MM.1S (cell line): ENCODE results near the gene CAMP.

Source experiments
- DNase-seq: peaks from one replicate; pipeline ENCODE4 v3.0.0-alpha.2; 2015
- H2AFZ ChIP-seq: fragments of 300-600 bp; sonication (generic); 2 replicates; pipeline ENCODE4 v1.6.0; 2016; ENCODE audit warnings: antibody characterized with exemption, low read length
- H3F3A ChIP-seq: fragments of 300-600 bp; sonication (generic); 2 replicates; pipeline ENCODE4 v1.6.1; 2016; ENCODE audit warnings: mild to moderate bottlenecking, antibody characterized with exemption, low read length, moderate library complexity, mixed read lengths; ENCODE audit not compliant: insufficient read depth
- H3K27ac ChIP-seq: fragments of 300-600 bp; sonication (generic); 2 replicates; pipeline ENCODE4 v1.5.1; 2016; ENCODE audit warnings: mild to moderate bottlenecking, low read length
- H3K27me3 ChIP-seq: fragments of 300-600 bp; sonication (generic); replicated peaks from 2 replicates; pipeline ENCODE4 v1.6.0; 2016; ENCODE audit warnings: low read length; ENCODE audit not compliant: insufficient read depth
- H3K36me3 ChIP-seq: fragments of 300-600 bp; sonication (generic); replicated peaks from 2 replicates; pipeline ENCODE4 v1.6.1; 2016; ENCODE audit warnings: mild to moderate bottlenecking, low read length, mixed read lengths; ENCODE audit not compliant: insufficient read depth
- H3K4me1 ChIP-seq: fragments of 300-600 bp; sonication (generic); 2 replicates; pipeline ENCODE4 v1.6.1; 2016; ENCODE audit warnings: low read length, mixed read lengths
- H3K4me2 ChIP-seq: fragments of 300-600 bp; sonication (generic); 2 replicates; pipeline ENCODE4 v1.6.0; 2016; ENCODE audit warnings: low read depth, low read length
- H3K4me3 ChIP-seq: fragments of 300-600 bp; sonication (generic); 2 replicates; pipeline ENCODE4 v1.5.1; 2016; ENCODE audit warnings: low read length, mixed read lengths
- H3K79me2 ChIP-seq: fragments of 300-600 bp; sonication (generic); 2 replicates; pipeline ENCODE4 v1.6.1; 2016; ENCODE audit warnings: mixed run types, low read length, mixed read lengths
- H3K9ac ChIP-seq: fragments of 300-600 bp; sonication (generic); 2 replicates; pipeline ENCODE4 v1.6.1; 2016; ENCODE audit warnings: low read length, mixed read lengths
- H3K9me2 ChIP-seq: fragments of 300-600 bp; sonication (generic); replicated peaks from 2 replicates; pipeline ENCODE4 v1.6.1; 2016; ENCODE audit warnings: mild to moderate bottlenecking, low read length, mixed read lengths; ENCODE audit not compliant: insufficient read depth
- H3K9me3 ChIP-seq: fragments of 300-600 bp; sonication (generic); replicated peaks from 2 replicates; pipeline ENCODE4 v1.6.1; 2016; ENCODE audit warnings: mild to moderate bottlenecking, low read length, mixed read lengths; ENCODE audit not compliant: insufficient read depth
- H4K20me1 ChIP-seq: fragments of 300-600 bp; sonication (generic); 2 replicates; pipeline ENCODE4 v1.6.1; 2016; ENCODE audit warnings: mild to moderate bottlenecking, low read length, moderate library complexity, mixed read lengths; ENCODE audit not compliant: insufficient read depth
- CTCF ChIP-seq: fragments of 300-600 bp; sonication (generic); IDR thresholded peaks from 2 replicates; pipeline ENCODE4 v1.5.1; 2016; ENCODE audit warnings: antibody characterized with exemption, low read length, mixed read lengths
- EZH2 ChIP-seq: fragments of 300-600 bp; sonication (generic); optimal IDR thresholded peaks from 2 replicates; pipeline ENCODE3; 2017; ENCODE audit warnings: low read depth, mild to moderate bottlenecking, antibody characterized with exemption, low read length, mixed read lengths
- EZH2phosphoT487 ChIP-seq: fragments of 300-600 bp; sonication (generic); IDR thresholded peaks from 2 replicates; pipeline ENCODE4 v1.6.1; 2018; ENCODE audit warnings: antibody characterized with exemption, low read length

CAMP gene

GRCh38 chr3:48245136-48245535, 21.8 kb downstream of the CAMP start:
- Histone ChIP-seq H3K27ac (no peak overlapping the region), H4K20me1 (no peaks in the 10 kb centered on the region), H3K4me3 (no peak overlapping the region), H3K9ac (no peak overlapping the region), H3K4me2 (no peak overlapping the region), H3K9me2 (no peaks in the 10 kb centered on the region), H3K36me3 (no peaks in the 10 kb centered on the region), H3K4me1 (no peaks in the 10 kb centered on the region; the same call in 1 of the 2 replicates), H3K27me3 (no peaks in the 10 kb centered on the region), H3K9me3 (no peaks in the 10 kb centered on the region), H2AFZ (no peak overlapping the region), H3F3A (no peaks in the 10 kb centered on the region; the same call in 1 of the 2 replicates), H3K79me2 (no peaks in the 10 kb centered on the region)
- DNase-seq: no peak
- no peak for TF ChIP-seq CTCF
- TF ChIP-seq EZH2: no peak
- TF ChIP-seq EZH2phosphoT487: no peak

- no peak overlapping the region for H2AFZ ChIP-seq
- H3K4me2 ChIP-seq: no peak overlapping the region
- no peaks in the 10 kb centered on the region; the same call in 1 of the 2 replicates for H3F3A ChIP-seq
- H3K9me2 ChIP-seq: no peaks in the 10 kb centered on the region
- no peaks in the 10 kb centered on the region for H4K20me1 ChIP-seq
- no peak overlapping the region for H3K4me3 ChIP-seq
- DNase-seq: no peak
- no peaks in the 10 kb centered on the region for H3K9me3 ChIP-seq
- H3K4me1 ChIP-seq: no peaks in the 10 kb centered on the region
- H3K27ac ChIP-seq: no peak overlapping the region
- no peak overlapping the region for H3K9ac ChIP-seq
- no peaks in the 10 kb centered on the region for H3K27me3 ChIP-seq
- TF ChIP-seq EZH2 (no peak), CTCF (no peak), EZH2phosphoT487 (no peak)
- no peaks in the 10 kb centered on the region for H3K79me2 ChIP-seq
- no peaks in the 10 kb centered on the region for H3K36me3 ChIP-seq
Observed at GRCh38 chr3:48247401-48247811, 24.1 kb downstream of the CAMP start.

- Histone ChIP-seq H3K9me2 (no peaks in the 10 kb centered on the region), H3K9ac (no peak overlapping the region), H3K27ac (no peak overlapping the region), H3K79me2 (no peaks in the 10 kb centered on the region), H3K4me3 (no peak overlapping the region), H4K20me1 (no peaks in the 10 kb centered on the region), H3K27me3 (no peaks in the 10 kb centered on the region), H3F3A (no peaks in the 10 kb centered on the region; the same call in 1 of the 2 replicates), H3K36me3 (no peaks in the 10 kb centered on the region), H3K4me1 (no peaks in the 10 kb centered on the region), H3K9me3 (no peaks in the 10 kb centered on the region), H2AFZ (no peak overlapping the region), H3K4me2 (no peak overlapping the region)
- TF ChIP-seq EZH2 (no peak), CTCF (no peak), EZH2phosphoT487 (no peak)
- DNase-seq: no peak
Observed at GRCh38 chr3:48248095-48248850, 25.0 kb downstream of the CAMP start.
